ENCODE data around the gene HMGN4.

DNA sequence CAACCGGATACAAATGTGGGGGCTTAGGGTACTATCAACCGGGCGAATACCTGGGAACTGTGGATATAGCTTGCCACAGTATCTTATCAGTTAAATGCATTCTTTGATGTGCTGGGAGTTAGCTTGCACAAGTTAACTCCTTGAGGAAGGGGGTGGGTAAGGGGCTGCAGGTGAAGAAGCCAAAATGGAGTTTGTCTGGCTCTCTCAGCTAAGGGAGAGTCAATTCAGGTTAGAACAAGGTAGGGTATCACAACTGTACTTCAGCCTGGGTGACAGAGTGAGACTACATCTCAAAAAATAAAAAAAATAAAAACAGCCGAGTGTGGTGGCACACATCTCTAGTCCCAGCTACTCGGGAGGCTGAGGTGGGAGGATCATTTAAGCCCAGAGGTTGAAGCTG, 46.6 kb upstream of the HMGN4 start:
- no peak for TF ChIP-seq EP300 (IDR thresholded peaks at IDR 0.05)
- TF ChIP-seq, protein P1, sequence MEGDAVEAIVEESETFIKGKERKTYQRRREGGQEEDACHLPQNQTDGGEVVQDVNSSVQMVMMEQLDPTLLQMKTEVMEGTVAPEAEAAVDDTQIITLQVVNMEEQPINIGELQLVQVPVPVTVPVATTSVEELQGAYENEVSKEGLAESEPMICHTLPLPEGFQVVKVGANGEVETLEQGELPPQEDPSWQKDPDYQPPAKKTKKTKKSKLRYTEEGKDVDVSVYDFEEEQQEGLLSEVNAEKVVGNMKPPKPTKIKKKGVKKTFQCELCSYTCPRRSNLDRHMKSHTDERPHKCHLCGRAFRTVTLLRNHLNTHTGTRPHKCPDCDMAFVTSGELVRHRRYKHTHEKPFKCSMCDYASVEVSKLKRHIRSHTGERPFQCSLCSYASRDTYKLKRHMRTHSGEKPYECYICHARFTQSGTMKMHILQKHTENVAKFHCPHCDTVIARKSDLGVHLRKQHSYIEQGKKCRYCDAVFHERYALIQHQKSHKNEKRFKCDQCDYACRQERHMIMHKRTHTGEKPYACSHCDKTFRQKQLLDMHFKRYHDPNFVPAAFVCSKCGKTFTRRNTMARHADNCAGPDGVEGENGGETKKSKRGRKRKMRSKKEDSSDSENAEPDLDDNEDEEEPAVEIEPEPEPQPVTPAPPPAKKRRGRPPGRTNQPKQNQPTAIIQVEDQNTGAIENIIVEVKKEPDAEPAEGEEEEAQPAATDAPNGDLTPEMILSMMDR (IDR thresholded peaks at IDR 0.05) = no peak

Data from ovary (tissue), 3 donors.